Stimulated activated CD8-positive, alpha-beta memory T cell treated with anti-CD3 and anti-CD28 coated beads, Interleukin-12 subunit alpha, Interleukin-12 subunit beta, amount 100 ng/mL, for 24 hours (primary cell): Measurements from ENCODE around the gene VPS41.

ENCODE experiments used
- DNase-seq: peaks from one replicate; pipeline ENCODE4 v3.0.0-alpha.2; 2020; ENCODE audit errors: extremely low read depth

The VPS41 gene

GRCh38 chr7:38905056-38905759 is 3.8 kb downstream of the VPS41 start:
- no peak for DNase-seq

GRCh38 chr7:38903057-38903456 is 5.9 kb downstream of the VPS41 start:
- DNase-seq = no peak

GRCh38 chr7:38902449-38902848 is 6.5 kb downstream of the VPS41 start:
- DNase-seq = no peak

- no peak for DNase-seq
Observed at GRCh38 chr7:38893061-38893460, 15.9 kb downstream of the VPS41 start.

GRCh38 chr7:38890597-38890996 is 18.4 kb downstream of the VPS41 start:
- no peak for DNase-seq

- DNase-seq = no peak
Observed at GRCh38 chr7:38889872-38890432, 19.0 kb downstream of the VPS41 start.

GRCh38 chr7:38889079-38889478 is 19.9 kb downstream of the VPS41 start:
- no peak for DNase-seq

GRCh38 chr7:38886265-38886664 is 22.7 kb downstream of the VPS41 start:
- no peak for DNase-seq

- DNase-seq = no peak
Observed at GRCh38 chr7:38883706-38884105, 25.3 kb downstream of the VPS41 start.

- DNase-seq = no peak
Observed at GRCh38 chr7:38881947-38882684, 26.9 kb downstream of the VPS41 start.

GRCh38 chr7:38881015-38881414 is 28.0 kb downstream of the VPS41 start:
- DNase-seq = no peak

- no peak for DNase-seq
Observed at GRCh38 chr7:38880454-38880853, 28.5 kb downstream of the VPS41 start.

GRCh38 chr7:38880035-38880434 is 29.0 kb downstream of the VPS41 start:
- DNase-seq = no peak

- no peak for DNase-seq
Observed at GRCh38 chr7:38878694-38879457, 30.1 kb downstream of the VPS41 start.

- no peak for DNase-seq
Observed at GRCh38 chr7:38873433-38873832, 35.6 kb downstream of the VPS41 start.

- no peak for DNase-seq
Observed at GRCh38 chr7:38872202-38872601, 36.8 kb downstream of the VPS41 start.

GRCh38 chr7:38870147-38870546 is 38.8 kb downstream of the VPS41 start:
- no peak for DNase-seq

GRCh38 chr7:38863601-38864291 is 45.2 kb downstream of the VPS41 start:
- DNase-seq = no peak

GRCh38 chr7:38862666-38863065 is 46.3 kb downstream of the VPS41 start:
- DNase-seq = no peak

- no peak for DNase-seq
Observed at GRCh38 chr7:38858259-38858884, 50.6 kb downstream of the VPS41 start.

- DNase-seq = no peak
Observed at GRCh38 chr7:38855867-38856266, 53.1 kb downstream of the VPS41 start.
